ENCODE data around the gene DCST1. TPM values are rescaled to one million over a fixed set of nuclear protein-coding genes. Genes with fewer than 3 reads are reported as not detected.

The DCST1 gene
- total RNA-seq, 1 donor, result 0.21 TPM

DNA sequence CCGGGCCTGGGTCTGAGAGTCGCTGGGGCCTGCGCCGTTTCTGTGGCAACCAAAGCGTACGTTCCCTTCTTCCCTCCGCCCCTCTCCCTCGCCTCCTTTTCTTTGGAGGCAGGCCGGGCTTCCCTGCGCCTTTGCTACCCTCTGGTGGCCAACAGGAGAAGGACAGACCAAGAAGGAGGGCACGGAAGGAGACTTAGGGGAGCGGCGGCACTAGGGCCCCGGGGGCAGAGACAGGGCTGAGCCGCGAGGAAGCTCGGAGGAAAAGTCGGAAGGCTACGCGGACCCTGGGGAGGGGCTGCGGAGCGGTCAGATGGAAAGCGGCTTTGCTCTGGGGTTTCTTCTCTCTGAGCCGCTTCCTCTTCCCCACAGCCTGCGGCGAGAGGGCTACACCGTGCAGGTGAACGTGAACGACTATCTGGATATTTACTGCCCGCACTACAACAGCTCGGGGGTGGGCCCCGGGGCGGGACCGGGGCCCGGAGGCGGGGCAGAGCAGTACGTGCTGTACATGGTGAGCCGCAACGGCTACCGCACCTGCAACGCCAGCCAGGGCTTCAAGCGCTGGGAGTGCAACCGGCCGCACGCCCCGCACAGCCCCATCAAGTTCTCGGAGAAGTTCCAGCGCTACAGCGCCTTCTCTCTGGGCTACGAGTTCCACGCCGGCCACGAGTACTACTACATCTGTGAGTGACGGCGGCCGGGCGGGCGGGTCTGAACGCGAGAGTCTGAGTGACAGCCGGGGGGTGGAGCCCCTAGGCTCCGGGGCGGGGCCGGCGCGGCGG is 51.3 kb downstream of the DCST1 start:
- Histone ChIP-seq H3K4me3 (ENCODE audit: low read length) (peak overlapping the region; percentile 73), H3K9me3 (ENCODE audit: low read depth, low read length) (no peaks in the 10 kb centered on the region), H3K27me3 (ENCODE audit: insufficient read depth, low read length) (peaks cover 40% of the 10 kb centered on the region), H3K4me1 (ENCODE audit: insufficient read depth, low read length) (peaks cover 60% of the 10 kb centered on the region)

DNA sequence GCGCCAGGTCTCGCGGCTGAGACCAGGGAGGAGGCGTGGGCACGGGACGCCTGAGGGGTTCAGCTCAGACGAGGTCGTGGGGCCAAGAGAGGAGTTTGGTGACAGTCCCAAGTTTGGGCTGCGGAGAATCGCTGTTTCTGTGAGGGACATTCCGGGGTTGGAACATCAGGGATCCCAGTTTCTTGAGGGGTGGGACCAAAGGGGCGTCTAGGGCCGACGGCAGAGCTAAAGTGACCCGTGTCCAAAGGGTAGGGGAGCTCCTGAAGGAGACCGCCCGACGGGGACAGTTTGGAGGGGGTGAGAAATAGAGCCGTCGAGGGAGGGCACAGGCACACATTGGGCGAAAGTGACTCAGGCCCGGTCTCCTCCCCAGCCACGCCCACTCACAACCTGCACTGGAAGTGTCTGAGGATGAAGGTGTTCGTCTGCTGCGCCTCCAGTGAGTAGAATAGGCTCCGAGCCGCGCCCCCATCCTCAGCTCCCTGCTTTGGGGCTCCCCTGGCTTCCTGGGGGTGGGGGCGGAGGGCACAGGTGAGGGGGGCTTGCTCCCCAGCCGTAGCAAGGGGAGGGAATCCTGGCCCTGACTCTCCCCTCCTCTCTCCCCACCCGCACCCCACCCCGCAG is 52.0 kb downstream of the DCST1 start:
- H3K4me1 ChIP-seq (ENCODE audit: insufficient read depth, low read length), result peaks cover 53% of the 10 kb centered on the region
- H3K27me3 ChIP-seq (ENCODE audit: insufficient read depth, low read length), result peaks cover 34% of the 10 kb centered on the region
- peak overlapping the region; percentile 73 for H3K4me3 ChIP-seq (ENCODE audit: low read length)
- H3K9me3 ChIP-seq (ENCODE audit: low read depth, low read length), result no peaks in the 10 kb centered on the region

DNA sequence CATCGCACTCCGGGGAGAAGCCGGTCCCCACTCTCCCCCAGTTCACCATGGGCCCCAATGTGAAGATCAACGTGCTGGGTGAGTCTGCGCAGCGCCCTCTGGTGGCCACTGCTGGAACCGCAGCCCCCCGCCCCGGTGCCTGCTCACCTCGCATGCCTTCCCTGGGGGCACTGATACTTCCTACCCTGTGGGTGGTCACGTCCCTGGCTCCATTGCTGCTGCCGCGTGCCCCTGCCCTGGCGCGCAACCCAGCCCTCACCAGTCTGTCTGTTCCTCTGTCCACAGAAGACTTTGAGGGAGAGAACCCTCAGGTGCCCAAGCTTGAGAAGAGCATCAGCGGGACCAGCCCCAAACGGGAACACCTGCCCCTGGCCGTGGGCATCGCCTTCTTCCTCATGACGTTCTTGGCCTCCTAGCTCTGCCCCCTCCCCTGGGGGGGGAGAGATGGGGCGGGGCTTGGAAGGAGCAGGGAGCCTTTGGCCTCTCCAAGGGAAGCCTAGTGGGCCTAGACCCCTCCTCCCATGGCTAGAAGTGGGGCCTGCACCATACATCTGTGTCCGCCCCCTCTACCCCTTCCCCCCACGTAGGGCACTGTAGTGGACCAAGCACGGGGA is 52.6 kb downstream of the DCST1 start:
- Histone ChIP-seq H3K9me3 (ENCODE audit: low read depth, low read length) (no peaks in the 10 kb centered on the region), H3K27me3 (ENCODE audit: insufficient read depth, low read length) (peaks cover 28% of the 10 kb centered on the region), H3K4me3 (ENCODE audit: low read length) (no peak overlapping the region), H3K4me1 (ENCODE audit: insufficient read depth, low read length) (peaks cover 47% of the 10 kb centered on the region)

DNA sequence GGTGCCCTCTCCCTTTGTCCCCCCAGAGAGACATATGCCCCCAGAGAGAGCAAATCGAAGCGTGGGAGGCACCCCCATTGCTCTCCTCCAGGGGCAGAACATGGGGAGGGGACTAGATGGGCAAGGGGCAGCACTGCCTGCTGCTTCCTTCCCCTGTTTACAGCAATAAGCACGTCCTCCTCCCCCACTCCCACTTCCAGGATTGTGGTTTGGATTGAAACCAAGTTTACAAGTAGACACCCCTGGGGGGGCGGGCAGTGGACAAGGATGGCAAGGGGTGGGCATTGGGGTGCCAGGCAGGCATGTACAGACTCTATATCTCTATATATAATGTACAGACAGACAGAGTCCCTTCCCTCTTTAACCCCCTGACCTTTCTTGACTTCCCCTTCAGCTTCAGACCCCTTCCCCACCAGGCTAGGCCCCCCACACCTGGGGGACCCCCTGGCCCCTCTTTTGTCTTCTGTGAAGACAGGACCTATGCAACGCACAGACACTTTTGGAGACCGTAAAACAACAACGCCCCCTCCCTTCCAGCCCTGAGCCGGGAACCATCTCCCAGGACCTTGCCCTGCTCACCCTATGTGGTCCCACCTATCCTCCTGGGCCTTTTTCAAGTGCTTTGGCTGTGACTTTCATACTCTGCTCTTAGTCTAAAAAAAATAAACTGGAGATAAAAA is 53.4 kb downstream of the DCST1 start:
- Histone ChIP-seq H3K4me3 (ENCODE audit: low read length) (no peak overlapping the region), H3K4me1 (ENCODE audit: insufficient read depth, low read length) (peaks cover 39% of the 10 kb centered on the region), H3K27me3 (ENCODE audit: insufficient read depth, low read length) (peaks cover 22% of the 10 kb centered on the region), H3K9me3 (ENCODE audit: low read depth, low read length) (no peaks in the 10 kb centered on the region)

DNA sequence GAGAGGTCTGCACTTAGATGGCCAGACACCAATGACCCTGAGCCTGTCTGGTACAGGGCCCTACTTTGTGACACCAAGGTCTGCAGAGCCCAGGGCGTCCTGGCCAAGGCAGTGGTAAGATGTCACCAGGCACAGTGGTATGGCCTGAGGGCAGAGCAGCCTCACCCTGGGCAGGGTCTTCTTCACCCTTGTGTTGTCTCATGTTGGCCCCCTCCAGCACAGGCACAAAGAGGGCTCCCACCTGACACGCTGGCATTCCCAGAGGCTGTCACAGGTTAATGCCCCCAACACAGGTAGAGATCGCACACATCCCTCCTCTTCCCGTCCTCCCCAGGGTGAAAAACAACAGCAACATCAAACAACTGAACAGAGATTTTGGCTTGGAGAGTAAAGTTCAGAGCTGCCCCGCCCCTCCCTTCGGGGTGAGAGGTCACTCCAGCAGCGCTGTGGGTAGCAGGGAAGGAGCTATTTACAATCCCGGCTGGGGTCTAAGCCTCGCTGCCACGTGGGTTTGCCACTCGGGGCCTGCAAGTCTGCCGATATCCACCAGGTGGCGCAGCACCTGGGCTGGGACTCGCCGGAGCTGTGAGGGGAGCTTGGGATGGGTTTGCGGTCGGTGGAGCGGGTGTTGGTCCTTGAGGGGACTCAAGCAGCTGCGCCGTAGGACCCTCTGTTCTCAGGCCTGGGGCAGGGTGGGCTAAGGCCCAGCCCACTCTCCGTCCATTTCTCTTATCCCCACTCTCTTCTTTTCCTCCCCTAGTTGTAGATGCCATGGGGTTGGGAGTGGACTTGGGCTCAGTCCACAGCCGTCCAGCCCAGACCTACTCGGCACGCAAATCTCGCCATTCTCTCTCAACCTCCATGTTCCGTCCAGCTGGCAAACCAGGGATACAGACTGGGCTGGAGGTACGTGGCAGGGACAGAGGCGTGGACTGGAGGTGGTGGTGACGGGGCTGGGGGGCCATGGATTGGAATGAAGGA is 57.7 kb downstream of the DCST1 start:
- peaks cover 4% of the 10 kb centered on the region for H3K27me3 ChIP-seq (ENCODE audit: insufficient read depth, low read length)
- no peaks in the 10 kb centered on the region for H3K9me3 ChIP-seq (ENCODE audit: low read depth, low read length)
- H3K4me1 ChIP-seq (ENCODE audit: insufficient read depth, low read length), result peaks cover 5% of the 10 kb centered on the region
- H3K4me3 ChIP-seq (ENCODE audit: low read length), result no peak overlapping the region

DNA sequence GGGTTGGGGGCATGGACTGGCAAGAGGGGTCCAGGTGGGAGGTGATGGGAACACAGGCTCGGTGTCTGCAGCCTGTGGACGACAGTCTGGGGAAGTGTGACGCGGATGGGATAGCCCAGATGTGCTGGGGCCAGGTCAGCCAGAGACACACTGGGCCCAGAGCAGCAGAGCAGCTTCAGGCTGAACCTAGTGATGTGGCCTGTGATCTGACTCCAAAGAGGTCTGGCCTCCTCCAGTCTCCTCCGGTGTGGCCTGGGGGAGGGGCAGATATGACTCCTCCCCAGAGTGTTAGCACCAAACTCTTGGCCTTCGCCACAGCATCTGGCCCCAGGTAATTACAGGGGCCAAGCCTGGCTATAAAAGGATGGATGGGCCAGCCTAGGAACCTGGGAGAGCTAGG is 58.5 kb downstream of the DCST1 start:
- Histone ChIP-seq H3K4me1 (ENCODE audit: insufficient read depth, low read length) (no peaks in the 10 kb centered on the region), H3K9me3 (ENCODE audit: low read depth, low read length) (no peaks in the 10 kb centered on the region), H3K27me3 (ENCODE audit: insufficient read depth, low read length) (peaks cover 4% of the 10 kb centered on the region), H3K4me3 (ENCODE audit: low read length) (no peak overlapping the region)

DNA sequence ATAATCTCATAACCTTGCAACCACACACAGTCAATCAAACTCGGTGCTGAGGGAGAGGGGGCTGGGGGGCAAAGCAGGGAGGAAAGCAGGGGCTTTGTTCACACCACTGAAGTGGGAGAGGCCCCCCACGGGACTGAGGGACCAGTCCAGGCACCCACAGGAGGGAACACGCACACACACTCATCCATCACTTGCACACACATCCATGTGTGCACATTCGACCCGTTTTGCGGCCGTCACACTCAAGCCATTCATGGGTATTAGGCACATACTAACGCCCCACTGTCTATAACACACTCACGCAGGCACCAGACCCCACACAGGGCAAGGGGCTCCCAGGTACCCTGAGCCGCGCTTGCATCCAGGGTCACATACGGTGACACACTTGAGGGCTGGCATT is 59.0 kb downstream of the DCST1 start:
- Histone ChIP-seq H3K9me3 (ENCODE audit: low read depth, low read length) (no peaks in the 10 kb centered on the region), H3K4me1 (ENCODE audit: insufficient read depth, low read length) (no peaks in the 10 kb centered on the region), H3K4me3 (ENCODE audit: low read length) (no peak overlapping the region), H3K27me3 (ENCODE audit: insufficient read depth, low read length) (peaks cover 4% of the 10 kb centered on the region)

DNA sequence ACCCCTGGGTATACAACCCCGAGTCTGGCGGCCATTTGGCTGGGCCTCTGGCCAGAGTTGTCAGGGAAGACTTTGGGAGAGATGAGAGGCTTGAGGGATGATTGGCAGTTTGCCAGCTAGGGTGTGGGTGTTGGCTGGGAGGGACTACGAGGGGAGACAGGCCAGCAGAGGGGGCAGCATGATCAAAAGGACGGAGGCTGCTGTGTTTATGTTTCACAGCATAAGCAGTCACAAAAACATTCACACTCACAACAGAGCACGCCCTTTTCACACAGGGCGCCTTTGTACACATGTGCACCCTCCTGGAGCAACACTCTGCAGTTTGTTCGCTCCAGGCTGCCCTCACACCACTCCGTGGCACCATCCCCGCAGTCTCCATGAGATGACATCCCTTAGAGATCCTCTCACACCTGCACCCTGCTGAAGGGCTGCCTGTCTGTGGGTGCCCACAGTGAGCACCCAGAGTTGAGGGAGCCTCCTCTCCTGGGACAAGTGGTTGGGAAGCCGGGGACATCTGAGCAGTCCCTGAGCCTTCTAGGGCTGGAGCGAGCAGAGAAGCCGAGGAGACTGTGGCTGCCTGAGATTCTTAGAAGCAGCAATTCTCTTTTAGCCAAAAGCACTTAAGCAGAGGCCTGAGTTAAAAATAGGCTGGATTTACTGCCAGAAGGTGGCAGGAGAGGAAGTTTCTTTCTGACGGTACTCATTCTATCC is 60.4 kb downstream of the DCST1 start:
- Histone ChIP-seq H3K4me1 (ENCODE audit: insufficient read depth, low read length) (no peaks in the 10 kb centered on the region), H3K27me3 (ENCODE audit: insufficient read depth, low read length) (peaks cover 4% of the 10 kb centered on the region), H3K9me3 (ENCODE audit: low read depth, low read length) (no peaks in the 10 kb centered on the region), H3K4me3 (ENCODE audit: low read length) (no peak overlapping the region)

DNA sequence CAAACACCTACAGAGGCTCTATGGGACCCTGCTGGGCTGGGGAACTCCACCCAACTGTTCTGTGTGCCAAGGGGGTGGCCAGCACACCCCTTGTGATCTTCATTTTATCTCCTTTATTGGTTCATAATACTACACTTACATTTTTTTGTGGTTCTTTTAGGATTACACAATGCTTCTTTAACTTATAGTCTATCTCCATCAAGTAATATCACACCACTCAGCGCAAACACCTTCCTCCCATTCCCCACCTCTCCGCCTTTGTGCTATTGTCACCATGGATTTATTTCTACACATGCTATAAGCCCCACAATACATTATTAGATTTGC is 61.0 kb downstream of the DCST1 start:
- Histone ChIP-seq H3K4me1 (ENCODE audit: insufficient read depth, low read length) (no peaks in the 10 kb centered on the region), H3K27me3 (ENCODE audit: insufficient read depth, low read length) (peaks cover 4% of the 10 kb centered on the region), H3K4me3 (ENCODE audit: low read length) (no peak overlapping the region), H3K9me3 (ENCODE audit: low read depth, low read length) (no peaks in the 10 kb centered on the region)

DNA sequence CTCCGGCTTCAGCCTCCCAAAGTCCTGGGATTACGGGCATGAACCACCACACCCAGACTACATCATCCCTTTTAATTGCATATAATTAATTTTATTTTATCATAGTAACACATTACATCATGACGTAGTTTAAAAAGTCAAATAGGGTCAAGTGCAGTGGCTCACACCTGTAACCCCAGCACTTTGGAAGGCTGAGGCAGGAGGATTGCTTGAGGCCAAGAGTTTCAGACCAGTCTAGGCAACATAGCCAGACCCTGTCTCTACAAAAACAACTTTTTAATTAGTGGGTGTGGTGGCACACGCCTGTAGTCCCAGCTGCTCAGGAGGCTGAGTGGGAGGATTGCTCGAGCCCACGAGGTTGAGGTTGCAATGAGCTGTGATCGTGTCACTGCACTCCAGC is 65.7 kb downstream of the DCST1 start:
- H3K4me3 ChIP-seq (ENCODE audit: low read length), result no peak overlapping the region

More for the DNA sequence above, 65.7 kb downstream of the DCST1 start:
- Histone ChIP-seq H3K9me3 (ENCODE audit: low read depth, low read length) (no peaks in the 10 kb centered on the region), H3K4me1 (ENCODE audit: insufficient read depth, low read length) (peaks cover 15% of the 10 kb centered on the region), H3K27me3 (ENCODE audit: insufficient read depth, low read length) (peaks cover 4% of the 10 kb centered on the region)

Other genes with a start within 250 kb of the DCST1 start
- gene KCNN3, start 163.5 kb upstream of the DCST1 start, total RNA-seq, result 0.21 TPM
- 2.1 TPM for gene PMVK, start 97.1 kb upstream of the DCST1 start, total RNA-seq
- 125 TPM for gene PBXIP1, start 77.7 kb upstream of the DCST1 start, total RNA-seq
- 13.4 TPM for gene PYGO2, start 72.0 kb upstream of the DCST1 start, total RNA-seq
- gene SHC1, start 63.1 kb upstream of the DCST1 start, total RNA-seq, result 22.2 TPM
- 5.9 TPM for gene CKS1B, start 59.1 kb upstream of the DCST1 start, total RNA-seq
- 11.3 TPM for gene FLAD1, start 50.5 kb upstream of the DCST1 start, total RNA-seq
- gene LENEP, start 40.2 kb upstream of the DCST1 start, total RNA-seq, result 0.63 TPM
- 39.6 TPM for gene ZBTB7B, start 31.0 kb upstream of the DCST1 start, total RNA-seq
- 0.10 TPM for gene DCST2, start within 50 bp of the DCST1 start, total RNA-seq
- 25.1 TPM for gene ADAM15, start 17.5 kb downstream of the DCST1 start, total RNA-seq
- 2.4 TPM for gene EFNA4, start 29.9 kb downstream of the DCST1 start, total RNA-seq
- gene EFNA3, start 45.0 kb downstream of the DCST1 start, total RNA-seq, result 0.21 TPM
- 0.84 TPM for gene EFNA1, start 94.1 kb downstream of the DCST1 start, total RNA-seq
- gene SLC50A1, start 102.0 kb downstream of the DCST1 start, total RNA-seq, result 22.4 TPM
- 14.0 TPM for gene DPM3, start 106.7 kb downstream of the DCST1 start, total RNA-seq
- 62.0 TPM for gene KRTCAP2, start 139.5 kb downstream of the DCST1 start, total RNA-seq
- gene TRIM46, start 140.0 kb downstream of the DCST1 start, total RNA-seq, result 0.52 TPM
- gene THBS3, start 174.1 kb downstream of the DCST1 start, total RNA-seq, result 8.0 TPM
- gene MTX1, start 174.9 kb downstream of the DCST1 start, total RNA-seq, result 16.1 TPM
- 2.1 TPM for gene ENTREP3, start 221.7 kb downstream of the DCST1 start, total RNA-seq
- gene SCAMP3, start 228.5 kb downstream of the DCST1 start, total RNA-seq, result 17.9 TPM
- 18.2 TPM for gene CLK2, start 239.7 kb downstream of the DCST1 start, total RNA-seq
- gene HCN3, start 243.6 kb downstream of the DCST1 start, total RNA-seq, result 0.21 TPM

All from mononuclear cell (primary cell).